H9 (cell line): ENCODE data around the gene ARHGAP25. TPM values are rescaled to one million over a fixed set of nuclear protein-coding genes. Genes with fewer than 3 reads are reported as not detected.

Source experiments
- DNase-seq: peaks from one replicate; pipeline ENCODE4 v3.0.0-alpha.2; 2017
- H2AFZ ChIP-seq: one replicate; pipeline ENCODE4 v1.6.1; 2013; ENCODE audit warnings: mild to moderate bottlenecking, low read length, control low read depth, moderate library complexity
- H2AK5ac ChIP-seq: 2 replicates; pipeline ENCODE4 v1.6.1; 2013; ENCODE audit warnings: low read length, control low read depth, mixed read lengths; ENCODE audit not compliant: insufficient read length
- H2BK120ac ChIP-seq: one replicate; pipeline ENCODE4 v1.6.1; 2013; ENCODE audit warnings: low read depth, mild to moderate bottlenecking, low read length, control low read depth, inconsistent platforms; ENCODE audit not compliant: poor library complexity, severe bottlenecking
- H2BK12ac ChIP-seq: 2 replicates; pipeline ENCODE4 v1.6.1; 2013; ENCODE audit warnings: low read length, control low read depth, mixed read lengths, low read depth; ENCODE audit not compliant: insufficient read length
- H2BK15ac ChIP-seq: 2 replicates; pipeline ENCODE4 v1.6.1; 2013; ENCODE audit warnings: low read depth, low read length, control low read depth
- H2BK20ac ChIP-seq: one replicate; pipeline ENCODE4 v1.6.1; 2013; ENCODE audit warnings: low read depth, mild to moderate bottlenecking, low read length, control low read depth, inconsistent platforms; ENCODE audit not compliant: poor library complexity, severe bottlenecking
- H2BK5ac ChIP-seq: 2 replicates; pipeline ENCODE4 v1.6.1; 2013; ENCODE audit warnings: low read length, control low read depth, mixed read lengths; ENCODE audit not compliant: insufficient read length
- H3K14ac ChIP-seq: 2 replicates; pipeline ENCODE4 v1.6.1; 2013; ENCODE audit warnings: low read length, control low read depth; ENCODE audit not compliant: insufficient read depth
- H3K18ac ChIP-seq: 2 replicates; pipeline ENCODE4 v1.6.1; 2013; ENCODE audit warnings: low read depth, mild to moderate bottlenecking, mixed read lengths, low read length, control low read depth; ENCODE audit not compliant: insufficient read length
- H3K23ac ChIP-seq: 2 replicates; pipeline ENCODE4 v1.6.1; 2013; ENCODE audit warnings: low read length, control low read depth, mixed read lengths, low read depth; ENCODE audit not compliant: insufficient read length
- H3K23me2 ChIP-seq: 2 replicates; pipeline ENCODE4 v1.6.1; 2013; ENCODE audit warnings: low read depth, mild to moderate bottlenecking, mixed read lengths, low read length, control low read depth; ENCODE audit not compliant: insufficient read length, poor library complexity, severe bottlenecking
- H3K27ac ChIP-seq: 2 replicates; pipeline ENCODE4 v1.5.1; 2013; ENCODE audit warnings: low read length, control low read depth, mixed read lengths, low read depth; ENCODE audit not compliant: insufficient read length
- H3K27me3 ChIP-seq: 2 replicates; pipeline ENCODE4 v1.6.1; 2013; ENCODE audit warnings: low read length, control low read depth, inconsistent platforms; ENCODE audit not compliant: insufficient read depth
- H3K4ac ChIP-seq: 2 replicates; pipeline ENCODE4 v1.6.1; 2013; ENCODE audit warnings: low read depth, mild to moderate bottlenecking, control low read depth, inconsistent platforms, low read length, moderate library complexity
- H3K4me1 ChIP-seq: 2 replicates; pipeline ENCODE4 v1.6.1; 2013; ENCODE audit warnings: low read length, control low read depth, inconsistent platforms; ENCODE audit not compliant: insufficient read depth
- H3K4me2 ChIP-seq: 2 replicates; pipeline ENCODE4 v1.6.1; 2013; ENCODE audit warnings: low read length, control low read depth, mixed read lengths; ENCODE audit not compliant: insufficient read length, insufficient read depth
- H3K56ac ChIP-seq: 2 replicates; pipeline ENCODE4 v1.6.1; 2013; ENCODE audit warnings: low read depth, mild to moderate bottlenecking, mixed read lengths, low read length, control low read depth; ENCODE audit not compliant: insufficient read length
- H3K79me1 ChIP-seq: 2 replicates; pipeline ENCODE4 v1.6.1; 2013; ENCODE audit warnings: low read depth, mild to moderate bottlenecking, moderate library complexity, low read length, control low read depth, inconsistent platforms; ENCODE audit not compliant: insufficient read depth, poor library complexity, severe bottlenecking
- H3K79me2 ChIP-seq: 2 replicates; pipeline ENCODE4 v1.6.1; 2013; ENCODE audit warnings: low read length, control low read depth, inconsistent platforms; ENCODE audit not compliant: insufficient read depth
- H3K9ac ChIP-seq: 2 replicates; pipeline ENCODE4 v1.6.1; 2013; ENCODE audit warnings: low read length, control low read depth, mixed read lengths; ENCODE audit not compliant: insufficient read length; ENCODE audit errors: extremely low read depth
- H3K9me3 ChIP-seq: one replicate; pipeline ENCODE4 v1.6.1; 2013; ENCODE audit warnings: low read depth, low read length, inconsistent platforms; ENCODE audit not compliant: control insufficient read depth
- H3T11ph ChIP-seq: one replicate; pipeline ENCODE4 v1.6.1; 2013; ENCODE audit warnings: mild to moderate bottlenecking, low read length, control low read depth, inconsistent platforms
- H4K20me1 ChIP-seq: one replicate; pipeline ENCODE4 v1.6.1; 2013; ENCODE audit not compliant: control insufficient read depth, insufficient read length, insufficient read depth
- H4K5ac ChIP-seq: 2 replicates; pipeline ENCODE4 v1.6.1; 2013; ENCODE audit warnings: low read depth, mild to moderate bottlenecking, mixed read lengths, low read length, control low read depth; ENCODE audit not compliant: insufficient read length
- H4K8ac ChIP-seq: replicated peaks from 2 replicates; pipeline ENCODE4 v1.6.1; 2013; ENCODE audit warnings: low read length, control low read depth, mixed read lengths, low read depth; ENCODE audit not compliant: insufficient read length
- H4K91ac ChIP-seq: 2 replicates; pipeline ENCODE4 v1.6.1; 2013; ENCODE audit warnings: low read depth, mild to moderate bottlenecking, moderate library complexity, mixed read lengths, low read length, control low read depth; ENCODE audit not compliant: insufficient read length
- H3K27ac Mint-ChIP-seq, 3 experiments: 2 replicates in 2 of 3; 3 replicates in 1 of 3; pipeline ENCODE4 v1.8.0; 2020 to 2021; ENCODE audit warnings: mixed read lengths in 3 of 3, mild to moderate bottlenecking in 1 of 3, moderate library complexity in 1 of 3
- H3K27me3 Mint-ChIP-seq: 2 replicates; pipeline ENCODE4 v1.8.0; 2021; ENCODE audit warnings: low read depth, mild to moderate bottlenecking, moderate library complexity, mixed read lengths
- H3K36me3 Mint-ChIP-seq, 3 experiments: 2 replicates in 2 of 3; 3 replicates in 1 of 3; pipeline ENCODE4 v1.8.0; 2020 to 2021; ENCODE audit warnings: low read depth in 3 of 3, mixed read lengths in 3 of 3; ENCODE audit not compliant: insufficient read depth in 1 of 3
- H3K4me1 Mint-ChIP-seq, 2 experiments: 2 replicates each; pipeline ENCODE4 v1.8.0; 2020; ENCODE audit warnings: mixed read lengths in 2 of 2
- H3K4me3 Mint-ChIP-seq, 2 experiments: 2 replicates in 1 of 2; 3 replicates in 1 of 2; pipeline ENCODE4 v1.8.0; 2020 to 2021; ENCODE audit warnings: mild to moderate bottlenecking in 2 of 2, mixed read lengths in 2 of 2, moderate library complexity in 1 of 2
- H3K9me3 Mint-ChIP-seq, 2 experiments: 2 replicates in 1 of 2; 3 replicates in 1 of 2; pipeline ENCODE4 v1.8.0; 2020; ENCODE audit warnings: mild to moderate bottlenecking in 2 of 2, mixed read lengths in 2 of 2, moderate library complexity in 1 of 2
- CTCF ChIP-seq: fragments of 200-600 bp; sonication (generic); conservative IDR thresholded peaks from 3 replicates; pipeline ENCODE4 v1.8.0; 2021; ENCODE audit warnings: antibody characterized with exemption, mild to moderate bottlenecking
- total RNA-seq: library from RNA; stranded (reverse); gene quantifications from 2 replicates; pipeline ENCODE4 v1.2.1, GENCODE V29; 2021

Gene ARHGAP25
- total RNA-seq, 1 experiment from 2014 or later: 1.3 TPM

GRCh38 chr2:68817306-68817705, 82.7 kb downstream of the ARHGAP25 start:
- no peak overlapping the region for H3K4ac ChIP-seq
- H3K79me2 ChIP-seq: no peaks in the 10 kb centered on the region
- no peak overlapping the region for H3K23ac ChIP-seq
- H3K27ac Mint-ChIP-seq: no peak overlapping the region
- H3K9me3 ChIP-seq: no peaks in the 10 kb centered on the region
- DNase-seq: no peak
- H4K91ac ChIP-seq: no peak overlapping the region
- H2AFZ ChIP-seq: no peak overlapping the region
- H2BK5ac ChIP-seq: no peak overlapping the region
- no peak overlapping the region for H2BK12ac ChIP-seq
- H3K56ac ChIP-seq: no peak overlapping the region
- H2BK20ac ChIP-seq: no peak overlapping the region
- H3K4me3 Mint-ChIP-seq: no peak overlapping the region
- H3K9ac ChIP-seq: no peak overlapping the region
- no peak for TF ChIP-seq CTCF
- no peak overlapping the region for H2AK5ac ChIP-seq
- H3K23me2 ChIP-seq: no peaks in the 10 kb centered on the region
- no peak overlapping the region for H3T11ph ChIP-seq
- no peak overlapping the region for H4K5ac ChIP-seq
- H3K27me3 ChIP-seq: no peaks in the 10 kb centered on the region
- H3K36me3 Mint-ChIP-seq: no peaks in the 10 kb centered on the region; a peak in 1 of 7 replicates
- no peaks in the 10 kb centered on the region for H4K20me1 ChIP-seq
- H3K4me1 Mint-ChIP-seq: peaks cover 17 to 20% of the 10 kb centered on the region in 2 experiments
- no peaks in the 10 kb centered on the region for H3K79me1 ChIP-seq
- H3K27me3 Mint-ChIP-seq: peaks cover 3% of the 10 kb centered on the region
- H3K18ac ChIP-seq: no peak overlapping the region
- H3K4me1 ChIP-seq: no peaks in the 10 kb centered on the region
- H3K4me2 ChIP-seq: no peak overlapping the region
- no peaks in the 10 kb centered on the region for H3K9me3 Mint-ChIP-seq
- no peak overlapping the region for H3K14ac ChIP-seq
- H4K8ac ChIP-seq: no peak overlapping the region
- no peak overlapping the region for H2BK15ac ChIP-seq
- no peak overlapping the region for H2BK120ac ChIP-seq
- no peak overlapping the region for H3K27ac ChIP-seq
